Ishikawa (cell line): Measurements from ENCODE around the gene KCNH5.

ENCODE experiments used
- CREB1 ChIP-seq: IDR thresholded peaks from 2 replicates; pipeline ENCODE4 v1.6.1; 2012; ENCODE audit warnings: low read depth
- EGR1 ChIP-seq: IDR thresholded peaks from 2 replicates; pipeline ENCODE4 v1.6.1; 2012
- EP300 ChIP-seq: IDR thresholded peaks from 2 replicates; pipeline ENCODE4 v1.6.1; 2012; ENCODE audit warnings: borderline replicate concordance
- MAX ChIP-seq: IDR thresholded peaks from 2 replicates; pipeline ENCODE4 v1.6.1; 2012
- REST ChIP-seq: IDR thresholded peaks from 2 replicates; pipeline ENCODE4 v1.6.1; 2012; ENCODE audit warnings: low read depth, mild to moderate bottlenecking
- TEAD4 ChIP-seq: IDR thresholded peaks from 2 replicates; pipeline ENCODE4 v1.6.1; 2012
- YY1 ChIP-seq: IDR thresholded peaks from 2 replicates; pipeline ENCODE4 v1.6.1; 2012; ENCODE audit warnings: low read depth
- ZBTB7A ChIP-seq: IDR thresholded peaks from 2 replicates; pipeline ENCODE4 v1.6.1; 2012; ENCODE audit warnings: low read depth

DNA sequence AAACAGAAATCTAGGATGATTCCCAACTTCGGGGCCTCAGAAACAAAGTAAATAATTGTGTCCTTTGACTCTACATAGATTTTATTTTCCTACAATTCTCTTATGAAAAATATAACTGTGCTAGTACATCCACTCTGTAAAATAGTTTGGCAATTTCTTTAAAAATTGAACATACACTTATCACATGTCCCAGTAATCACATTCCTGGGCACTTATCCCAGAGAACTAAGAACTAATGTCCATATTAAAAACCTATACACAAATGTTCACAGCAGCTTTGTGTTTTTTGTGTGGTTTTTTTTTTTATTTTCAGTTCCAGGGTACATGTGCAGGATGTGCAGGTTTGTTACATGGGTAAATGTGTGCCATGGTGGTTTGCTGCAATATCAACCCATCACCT is 99.0 kb downstream of the KCNH5 start:
- TF ChIP-seq TEAD4 (no peak), ZBTB7A (no peak), REST (no peak), EGR1 (no peak), MAX (no peak), EP300 (no peak), CREB1 (no peak), YY1 (no peak)
